Tibial nerve (tissue), 3 donors: Measurements from ENCODE around the gene FGF6.

Experiments used
- CTCF ChIP-seq, 5 experiments: fragments of 200-600 bp in 3 of 5; fragments of 450-650 bp in 2 of 5; sonication (generic) in 3 of 5; IDR thresholded peaks; one replicate each; pipeline ENCODE4 v1.5.1; 2016 to 2019; ENCODE audit warnings: antibody characterized with exemption in 5 of 5, mild to moderate bottlenecking in 3 of 5, moderate library complexity in 2 of 5
- POLR2A ChIP-seq, 2 donors: fragments of 450-650 bp; IDR thresholded peaks; one replicate each; pipeline ENCODE4 v1.6.1; 2017; ENCODE audit warnings: antibody characterized with exemption in 2 of 2, mild to moderate bottlenecking in 2 of 2, moderate library complexity in 2 of 2

DNA sequence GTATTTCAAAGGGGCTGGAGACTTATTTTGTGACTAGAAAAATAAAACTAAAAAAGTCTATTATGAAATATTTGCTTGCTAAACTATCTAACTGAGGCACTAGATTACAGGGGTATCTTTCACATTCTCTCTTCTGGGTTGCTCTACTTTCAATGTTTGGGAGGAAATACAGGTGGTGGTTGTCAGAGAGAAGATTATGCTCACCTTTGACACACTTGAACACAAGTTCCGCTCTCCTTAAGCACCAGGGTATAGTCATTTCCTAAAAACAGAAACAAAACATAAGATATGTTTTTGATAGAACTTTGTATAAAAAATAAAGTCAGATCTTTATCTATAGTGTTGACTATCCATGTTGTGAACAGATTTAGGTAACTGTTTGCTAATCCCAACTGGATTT is 45.4 kb upstream of the FGF6 start:
- no peak for TF ChIP-seq CTCF (IDR thresholded peaks at IDR 0.05)
- TF ChIP-seq POLR2A (IDR thresholded peaks at IDR 0.05) = no peak
